HEK293 (cell line): Measurements from ENCODE around the gene USP16.

Experiments
- IKZF3 ChIP-seq: fragments of 450-650 bp; IDR thresholded peaks from 2 replicates; pipeline ENCODE4 v1.5.0; 2018; ENCODE audit warnings: missing biosample characterization, mild to moderate bottlenecking, missing genetic modification characterization, moderate library complexity
- KLF7 ChIP-seq: fragments of 450-650 bp; formaldehyde crosslinking; IDR thresholded peaks from 2 replicates; pipeline ENCODE4 v1.5.1; 2016; ENCODE audit warnings: missing biosample characterization, missing genetic modification characterization, borderline replicate concordance
- MYNN ChIP-seq: fragments of 450-650 bp; formaldehyde crosslinking; IDR thresholded peaks from 2 replicates; pipeline ENCODE4 v1.5.1; 2016; ENCODE audit warnings: missing biosample characterization, missing genetic modification characterization, borderline replicate concordance
- OSR2 ChIP-seq: fragments of 450-650 bp; formaldehyde crosslinking; IDR thresholded peaks from 2 replicates; pipeline ENCODE4 v1.5.1; 2016; ENCODE audit warnings: missing biosample characterization, missing genetic modification characterization
- ZNF140 ChIP-seq: fragments of 450-650 bp; formaldehyde crosslinking; IDR thresholded peaks from 2 replicates; pipeline ENCODE4 v1.5.1; 2016; ENCODE audit warnings: missing biosample characterization, missing genetic modification characterization
- ZNF155 ChIP-seq: fragments of 450-650 bp; formaldehyde crosslinking; IDR thresholded peaks from 2 replicates; pipeline ENCODE4 v1.5.1; 2016; ENCODE audit warnings: missing biosample characterization, missing genetic modification characterization
- ZNF174 ChIP-seq: fragments of 450-650 bp; formaldehyde crosslinking; IDR thresholded peaks from 2 replicates; pipeline ENCODE4 v1.5.0; 2017; ENCODE audit warnings: missing biosample characterization, mild to moderate bottlenecking, missing genetic modification characterization
- ZNF202 ChIP-seq: fragments of 450-650 bp; formaldehyde crosslinking; IDR thresholded peaks from 2 replicates; pipeline ENCODE4 v1.5.1; 2016; ENCODE audit warnings: missing biosample characterization, missing genetic modification characterization, borderline replicate concordance
- ZNF221 ChIP-seq: fragments of 450-650 bp; formaldehyde crosslinking; IDR thresholded peaks from 2 replicates; pipeline ENCODE4 v1.5.1; 2017; ENCODE audit warnings: missing biosample characterization, missing genetic modification characterization, borderline replicate concordance
- ZNF311 ChIP-seq: fragments of 450-650 bp; formaldehyde crosslinking; IDR thresholded peaks from 2 replicates; pipeline ENCODE4 v1.5.1; 2017; ENCODE audit warnings: missing biosample characterization, missing genetic modification characterization, borderline replicate concordance
- ZNF501 ChIP-seq: fragments of 450-650 bp; formaldehyde crosslinking; IDR thresholded peaks from 2 replicates; pipeline ENCODE4 v1.5.1; 2016; ENCODE audit warnings: missing biosample characterization, missing genetic modification characterization
- ZNF530 ChIP-seq: fragments of 450-650 bp; formaldehyde crosslinking; IDR thresholded peaks from 2 replicates; pipeline ENCODE4 v1.5.1; 2016; ENCODE audit warnings: low read depth, missing biosample characterization, missing genetic modification characterization
- ZNF560 ChIP-seq: fragments of 450-650 bp; formaldehyde crosslinking; IDR thresholded peaks from 2 replicates; pipeline ENCODE4 v1.5.1; 2017; ENCODE audit warnings: missing biosample characterization, missing genetic modification characterization, borderline replicate concordance
- ZNF596 ChIP-seq: fragments of 450-650 bp; IDR thresholded peaks from 2 replicates; pipeline ENCODE4 v1.5.0; 2018; ENCODE audit warnings: missing biosample characterization, mild to moderate bottlenecking, missing genetic modification characterization, moderate library complexity
- ZNF600 ChIP-seq: fragments of 450-650 bp; formaldehyde crosslinking; IDR thresholded peaks from 2 replicates; pipeline ENCODE4 v1.5.1; 2016; ENCODE audit warnings: missing biosample characterization, missing genetic modification characterization
- ZNF658 ChIP-seq: fragments of 450-650 bp; formaldehyde crosslinking; IDR thresholded peaks from 2 replicates; pipeline ENCODE4; 2016; ENCODE audit warnings: missing biosample characterization, missing genetic modification characterization
- ZNF792 ChIP-seq: fragments of 450-650 bp; formaldehyde crosslinking; IDR thresholded peaks from 2 replicates; pipeline ENCODE4 v1.5.1; 2016; ENCODE audit warnings: missing biosample characterization, missing genetic modification characterization
- ZXDB ChIP-seq: fragments of 450-650 bp; formaldehyde crosslinking; IDR thresholded peaks from 2 replicates; pipeline ENCODE4 v1.5.1; 2016; ENCODE audit warnings: missing biosample characterization, missing genetic modification characterization
- TF ChIP-seq, protein P1 (sequence below): fragments of 450-650 bp; formaldehyde crosslinking; IDR thresholded peaks from 2 replicates; pipeline ENCODE4 v1.5.1; 2016; ENCODE audit warnings: missing biosample characterization, missing genetic modification characterization
- TF ChIP-seq, protein P2 (sequence below): fragments of 450-650 bp; formaldehyde crosslinking; optimal IDR thresholded peaks from 2 replicates; pipeline ENCODE3; 2016; ENCODE audit warnings: missing biosample characterization, mild to moderate bottlenecking, missing genetic modification characterization
- TF ChIP-seq, protein P3 (sequence below): fragments of 450-650 bp; formaldehyde crosslinking; IDR thresholded peaks from 2 replicates; pipeline ENCODE4 v1.5.1; 2016; ENCODE audit warnings: missing biosample characterization, missing genetic modification characterization
- TF ChIP-seq, protein P4 (sequence below): fragments of 450-650 bp; formaldehyde crosslinking; IDR thresholded peaks from 2 replicates; pipeline ENCODE4 v1.5.0; 2017; ENCODE audit warnings: missing biosample characterization, missing genetic modification characterization, borderline replicate concordance
- TF ChIP-seq, protein P5 (sequence below): fragments of 450-650 bp; IDR thresholded peaks from 2 replicates; pipeline ENCODE4 v1.5.1; 2018; ENCODE audit warnings: missing biosample characterization, mild to moderate bottlenecking, missing genetic modification characterization
- TF ChIP-seq, protein P6 (sequence below): fragments of 450-650 bp; formaldehyde crosslinking; IDR thresholded peaks from 2 replicates; pipeline ENCODE4 v1.5.1; 2016; ENCODE audit warnings: missing biosample characterization, missing genetic modification characterization
- TF ChIP-seq, protein P7 (sequence below): fragments of 450-650 bp; formaldehyde crosslinking; IDR thresholded peaks from 2 replicates; pipeline ENCODE4 v1.5.1; 2016; ENCODE audit warnings: missing biosample characterization, missing genetic modification characterization

Gene USP16

DNA sequence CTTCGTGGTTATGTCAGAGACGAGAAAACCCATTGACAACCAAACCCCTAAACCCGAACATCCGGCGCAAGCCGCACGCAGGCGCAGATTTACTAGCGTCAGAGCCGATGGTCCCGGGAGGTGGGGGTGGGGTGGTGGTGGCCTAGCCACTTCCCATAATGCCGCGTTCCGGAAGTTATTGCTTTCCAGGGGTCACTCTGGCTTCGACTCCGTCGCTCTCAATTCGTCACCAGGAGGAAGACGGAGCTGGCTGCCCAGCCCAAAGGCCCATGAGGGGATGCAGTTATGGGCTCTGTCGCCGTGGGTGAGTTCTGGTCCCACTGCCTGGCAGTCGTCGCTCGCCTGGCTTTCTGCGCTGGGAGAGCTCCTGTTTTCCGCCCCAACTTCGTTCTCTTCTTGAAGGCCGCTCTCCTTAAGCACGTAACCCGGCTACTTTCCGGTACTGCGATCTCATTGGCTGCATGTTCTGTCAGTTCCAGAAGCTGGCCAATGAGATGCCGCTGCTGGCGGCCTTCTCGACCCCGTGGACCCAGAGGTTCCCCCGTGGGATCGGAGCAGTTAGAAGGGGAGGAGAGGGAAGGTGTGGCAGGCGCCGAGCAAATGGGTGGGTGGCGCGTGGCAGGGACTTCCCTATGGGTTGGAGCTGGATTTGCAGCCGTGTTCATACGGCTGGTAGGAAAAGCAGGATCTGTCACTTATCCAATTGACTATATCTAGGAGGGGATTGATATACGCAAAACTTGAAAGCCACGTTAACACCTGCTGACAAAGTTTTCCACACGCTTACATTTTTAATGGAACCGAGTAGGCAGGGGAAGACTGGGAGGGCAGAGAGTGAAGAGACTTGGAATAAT, at the start of gene USP16 (continued):
- no peak for TF ChIP-seq IKZF3 (tag by site-specific recombination)
- TF ChIP-seq, protein P1, sequence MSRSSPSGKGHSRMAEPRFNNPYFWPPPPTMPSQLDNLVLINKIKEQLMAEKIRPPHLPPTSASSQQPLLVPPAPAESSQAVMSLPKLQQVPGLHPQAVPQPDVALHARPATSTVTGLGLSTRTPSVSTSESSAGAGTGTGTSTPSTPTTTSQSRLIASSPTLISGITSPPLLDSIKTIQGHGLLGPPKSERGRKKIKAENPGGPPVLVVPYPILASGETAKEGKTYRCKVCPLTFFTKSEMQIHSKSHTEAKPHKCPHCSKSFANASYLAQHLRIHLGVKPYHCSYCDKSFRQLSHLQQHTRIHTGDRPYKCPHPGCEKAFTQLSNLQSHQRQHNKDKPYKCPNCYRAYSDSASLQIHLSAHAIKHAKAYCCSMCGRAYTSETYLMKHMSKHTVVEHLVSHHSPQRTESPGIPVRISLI (tag by site-specific recombination): no peak
- TF ChIP-seq ZNF202: no peak
- no peak for TF ChIP-seq ZNF792 (tag by site-specific recombination)
- no peak for TF ChIP-seq ZNF560 (tag by site-specific recombination)
- TF ChIP-seq KLF7 (tag by site-specific recombination): peak; percentile 50
- TF ChIP-seq ZNF140 (tag by site-specific recombination): no peak
- no peak for TF ChIP-seq MYNN
- peak; percentile 68 for TF ChIP-seq OSR2 (tag by site-specific recombination)
- TF ChIP-seq, protein P2, sequence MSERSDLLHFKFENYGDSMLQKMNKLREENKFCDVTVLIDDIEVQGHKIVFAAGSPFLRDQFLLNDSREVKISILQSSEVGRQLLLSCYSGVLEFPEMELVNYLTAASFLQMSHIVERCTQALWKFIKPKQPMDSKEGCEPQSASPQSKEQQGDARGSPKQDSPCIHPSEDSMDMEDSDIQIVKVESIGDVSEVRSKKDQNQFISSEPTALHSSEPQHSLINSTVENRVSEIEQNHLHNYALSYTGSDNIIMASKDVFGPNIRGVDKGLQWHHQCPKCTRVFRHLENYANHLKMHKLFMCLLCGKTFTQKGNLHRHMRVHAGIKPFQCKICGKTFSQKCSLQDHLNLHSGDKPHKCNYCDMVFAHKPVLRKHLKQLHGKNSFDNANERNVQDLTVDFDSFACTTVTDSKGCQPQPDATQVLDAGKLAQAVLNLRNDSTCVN: peak; percentile 70
- peak; percentile 82 for TF ChIP-seq ZNF600 (tag by site-specific recombination)
- no peak for TF ChIP-seq ZNF596 (tag by site-specific recombination)
- peak; percentile 99 for TF ChIP-seq ZXDB (tag by site-specific recombination)
- TF ChIP-seq ZNF658 (tag by site-specific recombination): no peak
- TF ChIP-seq ZNF501 (tag by site-specific recombination): no peak; the same call in 1 of the 2 replicates
- TF ChIP-seq ZNF221 (tag by site-specific recombination): no peak
- no peak for TF ChIP-seq ZNF311 (tag by site-specific recombination)
- no peak for TF ChIP-seq ZNF155
- TF ChIP-seq, protein P3, sequence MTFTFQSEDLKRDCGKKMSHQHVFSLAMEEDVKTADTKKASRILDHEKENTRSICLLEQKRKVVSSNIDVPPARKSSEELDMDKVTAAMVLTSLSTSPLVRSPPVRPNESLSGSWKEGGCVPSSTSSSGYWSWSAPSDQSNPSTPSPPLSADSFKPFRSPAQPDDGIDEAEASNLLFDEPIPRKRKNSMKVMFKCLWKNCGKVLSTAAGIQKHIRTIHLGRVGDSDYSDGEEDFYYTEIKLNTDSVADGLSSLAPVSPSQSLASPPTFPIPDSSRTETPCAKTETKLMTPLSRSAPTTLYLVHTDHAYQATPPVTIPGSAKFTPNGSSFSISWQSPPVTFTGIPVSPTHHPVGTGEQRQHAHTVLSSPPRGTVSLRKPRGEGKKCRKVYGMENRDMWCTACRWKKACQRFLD (tag by site-specific recombination): peak; percentile 96
- TF ChIP-seq, protein P4, sequence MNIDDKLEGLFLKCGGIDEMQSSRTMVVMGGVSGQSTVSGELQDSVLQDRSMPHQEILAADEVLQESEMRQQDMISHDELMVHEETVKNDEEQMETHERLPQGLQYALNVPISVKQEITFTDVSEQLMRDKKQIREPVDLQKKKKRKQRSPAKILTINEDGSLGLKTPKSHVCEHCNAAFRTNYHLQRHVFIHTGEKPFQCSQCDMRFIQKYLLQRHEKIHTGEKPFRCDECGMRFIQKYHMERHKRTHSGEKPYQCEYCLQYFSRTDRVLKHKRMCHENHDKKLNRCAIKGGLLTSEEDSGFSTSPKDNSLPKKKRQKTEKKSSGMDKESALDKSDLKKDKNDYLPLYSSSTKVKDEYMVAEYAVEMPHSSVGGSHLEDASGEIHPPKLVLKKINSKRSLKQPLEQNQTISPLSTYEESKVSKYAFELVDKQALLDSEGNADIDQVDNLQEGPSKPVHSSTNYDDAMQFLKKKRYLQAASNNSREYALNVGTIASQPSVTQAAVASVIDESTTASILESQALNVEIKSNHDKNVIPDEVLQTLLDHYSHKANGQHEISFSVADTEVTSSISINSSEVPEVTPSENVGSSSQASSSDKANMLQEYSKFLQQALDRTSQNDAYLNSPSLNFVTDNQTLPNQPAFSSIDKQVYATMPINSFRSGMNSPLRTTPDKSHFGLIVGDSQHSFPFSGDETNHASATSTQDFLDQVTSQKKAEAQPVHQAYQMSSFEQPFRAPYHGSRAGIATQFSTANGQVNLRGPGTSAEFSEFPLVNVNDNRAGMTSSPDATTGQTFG: no peak
- TF ChIP-seq, protein P5, sequence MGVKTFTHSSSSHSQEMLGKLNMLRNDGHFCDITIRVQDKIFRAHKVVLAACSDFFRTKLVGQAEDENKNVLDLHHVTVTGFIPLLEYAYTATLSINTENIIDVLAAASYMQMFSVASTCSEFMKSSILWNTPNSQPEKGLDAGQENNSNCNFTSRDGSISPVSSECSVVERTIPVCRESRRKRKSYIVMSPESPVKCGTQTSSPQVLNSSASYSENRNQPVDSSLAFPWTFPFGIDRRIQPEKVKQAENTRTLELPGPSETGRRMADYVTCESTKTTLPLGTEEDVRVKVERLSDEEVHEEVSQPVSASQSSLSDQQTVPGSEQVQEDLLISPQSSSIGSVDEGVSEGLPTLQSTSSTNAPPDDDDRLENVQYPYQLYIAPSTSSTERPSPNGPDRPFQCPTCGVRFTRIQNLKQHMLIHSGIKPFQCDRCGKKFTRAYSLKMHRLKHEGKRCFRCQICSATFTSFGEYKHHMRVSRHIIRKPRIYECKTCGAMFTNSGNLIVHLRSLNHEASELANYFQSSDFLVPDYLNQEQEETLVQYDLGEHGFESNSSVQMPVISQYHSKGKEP: 0 out of 2 replicates have a peak, but pooled peaks have one; percentile 4
- TF ChIP-seq, protein P6, sequence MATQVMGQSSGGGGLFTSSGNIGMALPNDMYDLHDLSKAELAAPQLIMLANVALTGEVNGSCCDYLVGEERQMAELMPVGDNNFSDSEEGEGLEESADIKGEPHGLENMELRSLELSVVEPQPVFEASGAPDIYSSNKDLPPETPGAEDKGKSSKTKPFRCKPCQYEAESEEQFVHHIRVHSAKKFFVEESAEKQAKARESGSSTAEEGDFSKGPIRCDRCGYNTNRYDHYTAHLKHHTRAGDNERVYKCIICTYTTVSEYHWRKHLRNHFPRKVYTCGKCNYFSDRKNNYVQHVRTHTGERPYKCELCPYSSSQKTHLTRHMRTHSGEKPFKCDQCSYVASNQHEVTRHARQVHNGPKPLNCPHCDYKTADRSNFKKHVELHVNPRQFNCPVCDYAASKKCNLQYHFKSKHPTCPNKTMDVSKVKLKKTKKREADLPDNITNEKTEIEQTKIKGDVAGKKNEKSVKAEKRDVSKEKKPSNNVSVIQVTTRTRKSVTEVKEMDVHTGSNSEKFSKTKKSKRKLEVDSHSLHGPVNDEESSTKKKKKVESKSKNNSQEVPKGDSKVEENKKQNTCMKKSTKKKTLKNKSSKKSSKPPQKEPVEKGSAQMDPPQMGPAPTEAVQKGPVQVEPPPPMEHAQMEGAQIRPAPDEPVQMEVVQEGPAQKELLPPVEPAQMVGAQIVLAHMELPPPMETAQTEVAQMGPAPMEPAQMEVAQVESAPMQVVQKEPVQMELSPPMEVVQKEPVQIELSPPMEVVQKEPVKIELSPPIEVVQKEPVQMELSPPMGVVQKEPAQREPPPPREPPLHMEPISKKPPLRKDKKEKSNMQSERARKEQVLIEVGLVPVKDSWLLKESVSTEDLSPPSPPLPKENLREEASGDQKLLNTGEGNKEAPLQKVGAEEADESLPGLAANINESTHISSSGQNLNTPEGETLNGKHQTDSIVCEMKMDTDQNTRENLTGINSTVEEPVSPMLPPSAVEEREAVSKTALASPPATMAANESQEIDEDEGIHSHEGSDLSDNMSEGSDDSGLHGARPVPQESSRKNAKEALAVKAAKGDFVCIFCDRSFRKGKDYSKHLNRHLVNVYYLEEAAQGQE: peak; percentile 61
- TF ChIP-seq ZNF530 (tag by site-specific recombination): no peak
- TF ChIP-seq, protein P7, sequence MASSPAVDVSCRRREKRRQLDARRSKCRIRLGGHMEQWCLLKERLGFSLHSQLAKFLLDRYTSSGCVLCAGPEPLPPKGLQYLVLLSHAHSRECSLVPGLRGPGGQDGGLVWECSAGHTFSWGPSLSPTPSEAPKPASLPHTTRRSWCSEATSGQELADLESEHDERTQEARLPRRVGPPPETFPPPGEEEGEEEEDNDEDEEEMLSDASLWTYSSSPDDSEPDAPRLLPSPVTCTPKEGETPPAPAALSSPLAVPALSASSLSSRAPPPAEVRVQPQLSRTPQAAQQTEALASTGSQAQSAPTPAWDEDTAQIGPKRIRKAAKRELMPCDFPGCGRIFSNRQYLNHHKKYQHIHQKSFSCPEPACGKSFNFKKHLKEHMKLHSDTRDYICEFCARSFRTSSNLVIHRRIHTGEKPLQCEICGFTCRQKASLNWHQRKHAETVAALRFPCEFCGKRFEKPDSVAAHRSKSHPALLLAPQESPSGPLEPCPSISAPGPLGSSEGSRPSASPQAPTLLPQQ: peak; percentile 75
- no peak for TF ChIP-seq ZNF174 (tag by site-specific recombination)
- TF ChIP-seq, all 188 proteins: peak for 67
